HS-5 (cell line): ENCODE data around the gene ZNF264.
"Not testable (repeated sequence)": the region's sequence is repeated elsewhere in the genome, so short reads cannot be mapped to it uniquely, and the experiment has no call there.

Source experiments
- DNase-seq: peaks from one replicate; pipeline ENCODE4 v3.0.0-alpha.2; 2012; ENCODE audit warnings: low read depth

Gene ZNF264

GRCh38 chr19:57191141-57192076, at the start of gene ZNF264:
Gene ZNF264 (plus strand): TSS chr19:57191500. CDS start chr19:57191914, 414 bp downstream.
- peak; percentile 46 for DNase-seq

- DNase-seq = no peak
Measured at GRCh38 chr19:57141699-57142098, 49.6 kb upstream of the ZNF264 start.

- DNase-seq = no peak
Measured at GRCh38 chr19:57152921-57153320, 38.4 kb upstream of the ZNF264 start.

- DNase-seq = no peak
Measured at GRCh38 chr19:57161985-57162539, 29.2 kb upstream of the ZNF264 start.

GRCh38 chr19:57165846-57166245, 25.5 kb upstream of the ZNF264 start:
- no peak for DNase-seq

- DNase-seq = no peak
Measured at GRCh38 chr19:57167385-57167784, 23.9 kb upstream of the ZNF264 start, which contains the start of gene DUXA. Gene DUXA (minus strand): TSS chr19:57167485. CDS start chr19:57167443, 42 bp downstream.

- DNase-seq = no peak
Measured at GRCh38 chr19:57171551-57172081, 19.7 kb upstream of the ZNF264 start.

- DNase-seq = no peak
Measured at GRCh38 chr19:57190301-57190700, 999 bp upstream of the ZNF264 start.

- DNase-seq = no peak
Measured at GRCh38 chr19:57192077-57192420, 749 bp downstream of the ZNF264 start.

GRCh38 chr19:57192993-57193392, 1.7 kb downstream of the ZNF264 start:
- no peak for DNase-seq

- DNase-seq = not testable (repeated sequence)
Measured at GRCh38 chr19:57197874-57198273, 6.6 kb downstream of the ZNF264 start.

- DNase-seq = no peak
Measured at GRCh38 chr19:57202160-57202559, 10.9 kb downstream of the ZNF264 start.

- DNase-seq = no peak
Measured at GRCh38 chr19:57210381-57210780, 19.1 kb downstream of the ZNF264 start.

GRCh38 chr19:57212109-57212508, 20.8 kb downstream of the ZNF264 start:
- no peak for DNase-seq

- DNase-seq = no peak
Measured at GRCh38 chr19:57227502-57227901, 36.2 kb downstream of the ZNF264 start.

GRCh38 chr19:57231686-57232085, 40.4 kb downstream of the ZNF264 start:
- no peak for DNase-seq

- no peak for DNase-seq
Measured at GRCh38 chr19:57233207-57233606, 41.9 kb downstream of the ZNF264 start.

GRCh38 chr19:57239982-57240310, 48.6 kb downstream of the ZNF264 start:
- no peak for DNase-seq

GRCh38 chr19:57240311-57241090, 49.2 kb downstream of the ZNF264 start, which contains the start of gene ZNF805:
Gene ZNF805 (plus strand): TSS chr19:57240632. CDS start chr19:57240892, 260 bp downstream.
- DNase-seq = peak; percentile 64

GRCh38 chr19:57241176-57241575, 49.9 kb downstream of the ZNF264 start:
- DNase-seq = no peak

- no peak for DNase-seq
Measured at GRCh38 chr19:57242821-57243220, 51.5 kb downstream of the ZNF264 start.

- no peak for DNase-seq
Measured at GRCh38 chr19:57244513-57244912, 53.2 kb downstream of the ZNF264 start.
